HG02870 (cell line): ENCODE data around the gene AXIN2.
"Not testable (repeated sequence)": the region's sequence is repeated elsewhere in the genome, so short reads cannot be mapped to it uniquely, and the experiment has no call there.

Experiments
- ATAC-seq: cut with Tn5 transposase; IDR thresholded peaks from one replicate; pipeline ENCODE4 v1.9.1; 2021; ENCODE audit warnings: mild to moderate bottlenecking, moderate library complexity; ENCODE audit not compliant: unreplicated experiment

AXIN2 gene

GRCh38 chr17:65538675-65539529, 22.5 kb downstream of the AXIN2 start:
- no peak for ATAC-seq

- no peak for ATAC-seq
Measured at GRCh38 chr17:65537845-65538674, 23.4 kb downstream of the AXIN2 start.

GRCh38 chr17:65537343-65537844, 24.1 kb downstream of the AXIN2 start:
- ATAC-seq: no peak

- ATAC-seq: no peak
Measured at GRCh38 chr17:65536573-65537342, 24.7 kb downstream of the AXIN2 start.

GRCh38 chr17:65535777-65536572, 25.5 kb downstream of the AXIN2 start:
- no peak for ATAC-seq

- ATAC-seq: no peak
Measured at GRCh38 chr17:65533852-65534457, 27.5 kb downstream of the AXIN2 start.

- ATAC-seq: no peak
Measured at GRCh38 chr17:65533056-65533745, 28.2 kb downstream of the AXIN2 start.

- no peak for ATAC-seq
Measured at GRCh38 chr17:65532101-65532890, 29.2 kb downstream of the AXIN2 start.

GRCh38 chr17:65531256-65532100, 30.0 kb downstream of the AXIN2 start:
- ATAC-seq: no peak

- no peak for ATAC-seq
Measured at GRCh38 chr17:65530523-65531255, 30.8 kb downstream of the AXIN2 start.

- no peak for ATAC-seq
Measured at GRCh38 chr17:65529761-65530522, 31.5 kb downstream of the AXIN2 start.

GRCh38 chr17:65529040-65529633, 32.3 kb downstream of the AXIN2 start:
- no peak for ATAC-seq

- ATAC-seq: no peak
Measured at GRCh38 chr17:65527857-65528591, 33.4 kb downstream of the AXIN2 start.

GRCh38 chr17:65527381-65527780, 34.1 kb downstream of the AXIN2 start:
- ATAC-seq: no peak

GRCh38 chr17:65526854-65527253, 34.6 kb downstream of the AXIN2 start:
- ATAC-seq: not testable (repeated sequence)
